OCI-LY1 (cell line): ENCODE data around the gene LRRN4.
"Not testable (repeated sequence)": the region's sequence is repeated elsewhere in the genome, so short reads cannot be mapped to it uniquely, and the experiment has no call there.

Source experiments
- H2AFZ ChIP-seq: fragments of 200-600 bp; sonication (generic), shearing (Covaris generic); 2 replicates; pipeline ENCODE4 v1.6.0; 2014; ENCODE audit warnings: antibody characterized with exemption, mild to moderate bottlenecking, low read length
- H3F3A ChIP-seq: fragments of 200-600 bp; sonication (generic), shearing (Covaris generic); 2 replicates; pipeline ENCODE4 v1.6.0; 2014; ENCODE audit warnings: mild to moderate bottlenecking, antibody characterized with exemption, low read length, moderate library complexity; ENCODE audit not compliant: insufficient read depth
- H3K27ac ChIP-seq: fragments of 200-600 bp; sonication (generic); 2 replicates; pipeline ENCODE4 v1.5.1; 2014; ENCODE audit warnings: low read length, mixed run types, mild to moderate bottlenecking, low read depth; ENCODE audit not compliant: poor library complexity, severe bottlenecking
- H3K27me3 ChIP-seq: fragments of 200-600 bp; sonication (generic); 2 replicates; pipeline ENCODE4 v1.6.0; 2014; ENCODE audit warnings: antibody characterized with exemption, mild to moderate bottlenecking, low read length, moderate library complexity; ENCODE audit not compliant: insufficient read depth
- H3K36me3 ChIP-seq: fragments of 200-600 bp; sonication (generic); 2 replicates; pipeline ENCODE4 v1.6.1; 2014; ENCODE audit warnings: mild to moderate bottlenecking, antibody characterized with exemption, low read length, moderate library complexity, mixed read lengths; ENCODE audit not compliant: insufficient read depth
- H3K4me1 ChIP-seq: fragments of 200-600 bp; sonication (generic); 2 replicates; pipeline ENCODE4 v1.5.1; 2014; ENCODE audit warnings: mild to moderate bottlenecking, low read length, moderate library complexity; ENCODE audit not compliant: insufficient read depth, severe bottlenecking
- H3K4me2 ChIP-seq: fragments of 200-600 bp; sonication (generic), shearing (Covaris generic); 2 replicates; pipeline ENCODE4 v1.6.1; 2014; ENCODE audit warnings: low read length
- H3K4me3 ChIP-seq: fragments of 200-600 bp; sonication (generic); 2 replicates; pipeline ENCODE4 v1.5.1; 2014; ENCODE audit warnings: low read length, low read depth, mild to moderate bottlenecking, mixed read lengths; ENCODE audit not compliant: poor library complexity, severe bottlenecking
- H3K79me2 ChIP-seq: fragments of 200-600 bp; shearing (Covaris generic); 2 replicates; pipeline ENCODE4 v1.6.1; 2016; ENCODE audit warnings: mixed run types, low read length, mixed read lengths; ENCODE audit not compliant: insufficient read depth
- H3K9ac ChIP-seq: fragments of 200-600 bp; sonication (generic), shearing (Covaris generic); 2 replicates; pipeline ENCODE4 v1.6.1; 2014; ENCODE audit warnings: mild to moderate bottlenecking, low read length, mixed read lengths
- H3K9me2 ChIP-seq: fragments of 200-600 bp; sonication (generic), shearing (Covaris generic); 2 replicates; pipeline ENCODE4 v1.6.1; 2014; ENCODE audit warnings: low read depth, mild to moderate bottlenecking, low read length, mixed read lengths
- H3K9me3 ChIP-seq: fragments of 200-600 bp; shearing (Covaris generic); 2 replicates; pipeline ENCODE4 v1.6.1; 2014; ENCODE audit warnings: low read length, mixed read lengths
- H4K20me1 ChIP-seq: fragments of 200-600 bp; sonication (generic), shearing (Covaris generic); 2 replicates; pipeline ENCODE4 v1.6.0; 2016; ENCODE audit warnings: mild to moderate bottlenecking, low read length; ENCODE audit not compliant: insufficient read depth
- CTCF ChIP-seq: fragments of 200-600 bp; sonication (generic), shearing (Covaris generic); IDR thresholded peaks from 2 replicates; pipeline ENCODE4 v1.5.1; 2017; ENCODE audit warnings: mild to moderate bottlenecking, antibody characterized with exemption, low read length, moderate library complexity, mixed read lengths
- EZH2 ChIP-seq: fragments of 200-600 bp; sonication (generic), shearing (Covaris generic); IDR thresholded peaks from 2 replicates; pipeline ENCODE4 v1.8.0; 2017; ENCODE audit warnings: borderline replicate concordance, mixed run types, mild to moderate bottlenecking, antibody characterized with exemption, low read length, moderate library complexity, mixed read lengths

LRRN4 gene

GRCh38 chr20:6057139-6057538, 3.3 kb upstream of the LRRN4 start:
- no peaks in the 10 kb centered on the region for H3K79me2 ChIP-seq
- no peaks in the 10 kb centered on the region for H3K9me3 ChIP-seq
- H3K4me3 ChIP-seq, result no peak overlapping the region
- no peak for TF ChIP-seq EZH2
- TF ChIP-seq CTCF, result no peak
- H3K4me1 ChIP-seq, result no peaks in the 10 kb centered on the region
- no peaks in the 10 kb centered on the region for H3K9me2 ChIP-seq
- no peaks in the 10 kb centered on the region for H4K20me1 ChIP-seq
- H3K36me3 ChIP-seq, result no peaks in the 10 kb centered on the region
- H3F3A ChIP-seq, result no peaks in the 10 kb centered on the region
- no peak overlapping the region for H2AFZ ChIP-seq
- no peaks in the 10 kb centered on the region for H3K27me3 ChIP-seq
- no peak overlapping the region for H3K9ac ChIP-seq
- H3K4me2 ChIP-seq, result no peak overlapping the region
- H3K27ac ChIP-seq, result no peak overlapping the region

- H3K79me2 ChIP-seq, result no peaks in the 10 kb centered on the region
- H3K4me1 ChIP-seq, result no peaks in the 10 kb centered on the region
- no peak overlapping the region for H3K27ac ChIP-seq
- H3K4me3 ChIP-seq, result no peak overlapping the region
- TF ChIP-seq EZH2, result no peak
- no peak for TF ChIP-seq CTCF
- no peaks in the 10 kb centered on the region for H3K27me3 ChIP-seq
- no peak overlapping the region for H3K4me2 ChIP-seq
- no peak overlapping the region for H3K9ac ChIP-seq
- no peaks in the 10 kb centered on the region for H3K9me3 ChIP-seq
- H3F3A ChIP-seq, result no peaks in the 10 kb centered on the region
- H3K36me3 ChIP-seq, result no peaks in the 10 kb centered on the region
- H2AFZ ChIP-seq, result no peak overlapping the region
- H4K20me1 ChIP-seq, result no peaks in the 10 kb centered on the region
- H3K9me2 ChIP-seq, result no peaks in the 10 kb centered on the region
Observed at GRCh38 chr20:6055981-6056569, 2.2 kb upstream of the LRRN4 start.

- Histone ChIP-seq H3K9me2 (no peaks in the 10 kb centered on the region), H4K20me1 (no peaks in the 10 kb centered on the region), H3K4me1 (no peaks in the 10 kb centered on the region), H3K27me3 (no peaks in the 10 kb centered on the region), H3K79me2 (no peaks in the 10 kb centered on the region), H3K27ac (no peak overlapping the region), H3K9me3 (no peaks in the 10 kb centered on the region), H3K4me2 (no peak overlapping the region), H3K36me3 (no peaks in the 10 kb centered on the region), H2AFZ (no peak overlapping the region), H3K9ac (no peak overlapping the region), H3F3A (no peaks in the 10 kb centered on the region), H3K4me3 (no peak overlapping the region)
- TF ChIP-seq EZH2 (no peak), CTCF (no peak)
Observed at GRCh38 chr20:6055161-6055783, 1.4 kb upstream of the LRRN4 start.

GRCh38 chr20:6054689-6055051, 810 bp upstream of the LRRN4 start:
- not testable (repeated sequence) for H3K4me2 ChIP-seq, H3K27ac ChIP-seq, H3K4me3 ChIP-seq

More at GRCh38 chr20:6054689-6055051, 810 bp upstream of the LRRN4 start:
- not testable (repeated sequence) for H3K9me2 ChIP-seq, H3K9me3 ChIP-seq, H3K79me2 ChIP-seq, H4K20me1 ChIP-seq, H3K36me3 ChIP-seq, H3K27me3 ChIP-seq, H3F3A ChIP-seq, H2AFZ ChIP-seq, H3K9ac ChIP-seq, H3K4me1 ChIP-seq
